ENCODE measurements around the gene CD320.

GRCh38 chr19:8259922-8260247, 48.3 kb downstream of the CD320 start:
- TF ChIP-seq POLR2AphosphoS5 (IDR thresholded peaks at IDR 0.05; ENCODE audit: borderline replicate concordance, low read depth, low read length) (no peak), EZH2 (IDR thresholded peaks at IDR 0.05) (no peak), FOXP2 (optimal IDR thresholded peaks at IDR 0.05; ENCODE audit: control extremely low read depth, extremely low read length, insufficient read depth) (no peak)

Measured in SK-N-MC (cell line).